Stomach (tissue), 9 donors: ENCODE results near the gene EPB41. TPM values are rescaled to one million over a fixed set of nuclear protein-coding genes. Genes with fewer than 3 reads are reported as not detected.

Experiments used
- DNase-seq, 2 donors: peaks; one replicate each; pipeline versions ENCODE4 v3.0.0 to v3.0.0-alpha.2; 2013 to 2019
- H3K27ac ChIP-seq, 5 donors: fragments of 200-600 bp in 4 of 5; sonication (generic) in 4 of 5; one replicate each; pipeline ENCODE4 v1.5.1; 2013 to 2019; ENCODE audit warnings: mild to moderate bottlenecking in 1 of 5, moderate library complexity in 1 of 5
- H3K27me3 ChIP-seq, 3 donors: fragments of 200-600 bp; sonication (generic); one replicate each; pipeline ENCODE4 v1.5.1; 2017 to 2019; ENCODE audit warnings: mixed run types in 1 of 3
- H3K36me3 ChIP-seq, 4 donors: fragments of 200-600 bp; sonication (generic); 1 replicate in 3 of 4; 2 replicates in 1 of 4; pipeline ENCODE4 v1.5.1; 2016 to 2019
- H3K4me1 ChIP-seq, 4 donors: fragments of 200-600 bp; sonication (generic); one replicate each; pipeline ENCODE4 v1.5.1; 2016 to 2019
- H3K4me3 ChIP-seq, 4 donors: fragments of 200-600 bp; sonication (generic) in 3 of 4; one replicate each; pipeline ENCODE4 v1.5.1; 2016 to 2019; ENCODE audit warnings: mild to moderate bottlenecking in 1 of 4
- H3K9me3 ChIP-seq, 4 donors: fragments of 200-600 bp; sonication (generic); one replicate each; pipeline ENCODE4 v1.5.1; 2016 to 2019
- EP300 ChIP-seq: sonication (generic); formaldehyde crosslinking; IDR thresholded peaks from one replicate; pipeline ENCODE4 v1.6.1; 2017; ENCODE audit warnings: antibody characterized with exemption
- POLR2A ChIP-seq, 4 donors: fragments of 450-650 bp; IDR thresholded peaks; one replicate each; pipeline ENCODE4 v1.6.1; 2016; ENCODE audit warnings: antibody characterized with exemption in 4 of 4, control low read depth in 2 of 4, mild to moderate bottlenecking in 1 of 4, moderate library complexity in 1 of 4
- POLR2AphosphoS5 ChIP-seq, 3 donors: sonication (generic); formaldehyde crosslinking; IDR thresholded peaks; one replicate each; pipeline ENCODE4 v1.6.1; 2016; ENCODE audit warnings: antibody characterized with exemption in 3 of 3
- WGBS, 5 donors: extraction: QIAGEN DNeasy Blood & Tissue Kit in 3 of 5; methylation state at CpG; one replicate each; pipeline versions ENCODE4 v1.1.5 to v1.1.7; 2013 to 2018; 5-methylcytosine and 5-hydroxymethylcytosine counted together
- intact Hi-C: fragments of 100-400 bp; cut with DNase I; formaldehyde crosslinking; loops from one replicate; pipeline ENCODE4 v1.15.1; 2023; ENCODE audit warnings: low total_unique reads
- polyA plus RNA-seq, 3 donors: library from polyadenylated mRNA; stranded (reverse); fragments of 200-250 nt; gene quantifications; one replicate each; pipeline ENCODE4 v1.2.3, GENCODE V29; 2013
- total RNA-seq, 5 donors: library from RNA; depleted of rRNA; stranded (reverse); fragments of >200 nt; gene quantifications; one replicate each; pipeline versions ENCODE4 v1.1.0 to v1.2.3, GENCODE V29; 2014 to 2016
- TF ChIP-seq, protein P1 (sequence below), 7 experiments: fragments of 450-650 bp in 4 of 7; fragments of 200-600 bp in 3 of 7; sonication (generic) in 3 of 7; IDR thresholded peaks; one replicate each; pipeline ENCODE4 v1.5.1; 2016 to 2019; ENCODE audit warnings: antibody characterized with exemption in 7 of 7, control low read depth in 2 of 7, mild to moderate bottlenecking in 1 of 7
- donor health status: healthy with polysubstance abuse.
- donor health status: Bipolar disorder and iron deficiency.
- donor health status: healthy.

EPB41 gene
- total and polyA plus RNA-seq, 8 donors: 6.4 to 112 (median 48.1) TPM

- no peak for TF ChIP-seq EP300
- no peak for TF ChIP-seq POLR2AphosphoS5 (IDR thresholded peaks at IDR 0.05)
- TF ChIP-seq, protein P1, sequence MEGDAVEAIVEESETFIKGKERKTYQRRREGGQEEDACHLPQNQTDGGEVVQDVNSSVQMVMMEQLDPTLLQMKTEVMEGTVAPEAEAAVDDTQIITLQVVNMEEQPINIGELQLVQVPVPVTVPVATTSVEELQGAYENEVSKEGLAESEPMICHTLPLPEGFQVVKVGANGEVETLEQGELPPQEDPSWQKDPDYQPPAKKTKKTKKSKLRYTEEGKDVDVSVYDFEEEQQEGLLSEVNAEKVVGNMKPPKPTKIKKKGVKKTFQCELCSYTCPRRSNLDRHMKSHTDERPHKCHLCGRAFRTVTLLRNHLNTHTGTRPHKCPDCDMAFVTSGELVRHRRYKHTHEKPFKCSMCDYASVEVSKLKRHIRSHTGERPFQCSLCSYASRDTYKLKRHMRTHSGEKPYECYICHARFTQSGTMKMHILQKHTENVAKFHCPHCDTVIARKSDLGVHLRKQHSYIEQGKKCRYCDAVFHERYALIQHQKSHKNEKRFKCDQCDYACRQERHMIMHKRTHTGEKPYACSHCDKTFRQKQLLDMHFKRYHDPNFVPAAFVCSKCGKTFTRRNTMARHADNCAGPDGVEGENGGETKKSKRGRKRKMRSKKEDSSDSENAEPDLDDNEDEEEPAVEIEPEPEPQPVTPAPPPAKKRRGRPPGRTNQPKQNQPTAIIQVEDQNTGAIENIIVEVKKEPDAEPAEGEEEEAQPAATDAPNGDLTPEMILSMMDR (IDR thresholded peaks at IDR 0.05): no peak
- no peak for TF ChIP-seq POLR2A (IDR thresholded peaks at IDR 0.05)
- no peaks in the 10 kb centered on the region for H3K27me3 ChIP-seq
- H3K36me3 ChIP-seq: no peaks in the 10 kb centered on the region
- 77 to 85% (median 81%) methylated on average over 2 of the region's 2 CpGs for WGBS, 5 donors
- peaks cover 12 to 23% (median 18%) of the 10 kb centered on the region in 4 donors for H3K4me1 ChIP-seq
- intact Hi-C loops: no loop called here
- H3K27ac ChIP-seq: no peak overlapping the region
- no peak overlapping the region for H3K4me3 ChIP-seq
- no peak for DNase-seq
- no peaks in the 10 kb centered on the region for H3K9me3 ChIP-seq
These were observed 3.4 kb downstream of the EPB41 start for GRCh38 chr1:28917757-28918118.

DNA sequence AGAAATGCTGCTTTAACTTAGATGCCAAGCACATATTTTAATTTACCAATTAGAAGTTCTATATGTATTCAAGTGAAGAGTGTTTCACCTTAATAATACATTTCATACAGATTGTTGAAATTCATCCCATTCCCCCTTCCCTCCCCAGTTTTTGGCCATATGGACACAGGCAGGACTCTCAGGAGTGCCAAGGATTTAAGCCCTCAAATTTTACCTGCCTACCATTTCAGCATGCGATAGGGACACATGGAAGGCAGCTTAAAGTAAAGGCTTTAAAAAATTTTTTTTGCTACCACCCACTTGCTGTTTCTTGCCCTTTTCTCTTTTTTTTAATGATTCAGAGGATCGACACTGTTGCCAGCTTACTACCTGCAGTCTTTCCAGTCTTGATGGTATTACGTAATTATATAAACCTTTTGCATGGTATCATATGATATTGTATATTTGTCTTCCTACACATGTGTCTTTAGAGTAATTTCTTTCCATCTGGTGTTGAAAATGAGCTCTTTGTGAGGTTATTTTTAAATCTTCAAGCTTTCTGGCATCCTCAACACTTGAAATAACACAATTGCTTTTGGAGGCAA lies 7.0 kb downstream of the EPB41 start:
- H3K9me3 ChIP-seq: no peaks in the 10 kb centered on the region
- no peaks in the 10 kb centered on the region for H3K36me3 ChIP-seq
- intact Hi-C loops: no loop called here
- 81 to 88% (median 85%) methylated on average over 3 of the region's 3 CpGs for WGBS, 5 donors
- peaks cover 0 to 6% (median 3%) of the 10 kb centered on the region in 4 donors for H3K4me1 ChIP-seq
- H3K4me3 ChIP-seq: no peak overlapping the region
- TF ChIP-seq, protein P1 (IDR thresholded peaks at IDR 0.05): no peak
- TF ChIP-seq POLR2AphosphoS5 (IDR thresholded peaks at IDR 0.05) (no peak), POLR2A (IDR thresholded peaks at IDR 0.05) (no peak), EP300 (no peak)
- no peaks in the 10 kb centered on the region for H3K27me3 ChIP-seq
- no peak for DNase-seq
- H3K27ac ChIP-seq: no peak overlapping the region

- Histone ChIP-seq H3K36me3 (no peaks in the 10 kb centered on the region), H3K27ac (no peak overlapping the region), H3K4me1 (peaks cover 16 to 37% (median 25%) of the 10 kb centered on the region in 4 donors), H3K27me3 (no peaks in the 10 kb centered on the region), H3K9me3 (no peaks in the 10 kb centered on the region), H3K4me3 (no peak overlapping the region)
- TF ChIP-seq POLR2A (IDR thresholded peaks at IDR 0.05): no peak
- TF ChIP-seq POLR2AphosphoS5 (IDR thresholded peaks at IDR 0.05): no peak
- TF ChIP-seq EP300: no peak
- TF ChIP-seq, protein P1 (IDR thresholded peaks at IDR 0.05): no peak
- 95 to 99% (median 98%) methylated on average over 4 of the region's 4 CpGs for WGBS, 5 donors
- intact Hi-C loops: no loop called here
- DNase-seq: no peak
These were observed 11.1 kb downstream of the EPB41 start for GRCh38 chr1:28925350-28925891.

GRCh38 chr1:28926629-28927265 lies 12.4 kb downstream of the EPB41 start:
- whole genome bisulfite sequencing, 5 donors: 13 to 29% (median 21%) methylated on average over 2 of the region's 2 CpGs
- Histone ChIP-seq H3K4me1 (peaks cover 16 to 37% (median 25%) of the 10 kb centered on the region in 4 donors), H3K4me3 (no peak overlapping the region), H3K27ac (peak overlapping the region in 4 of 5 donors; percentile 3 to 78 (median 52)), H3K9me3 (no peaks in the 10 kb centered on the region), H3K36me3 (no peaks in the 10 kb centered on the region), H3K27me3 (no peaks in the 10 kb centered on the region)
- peak in 1 of 2 donors; percentile 78 for DNase-seq
- intact Hi-C loops: no loop called here
- TF ChIP-seq EP300 (no peak), POLR2AphosphoS5 (IDR thresholded peaks at IDR 0.05) (peak in 2 of 3 donors; percentile 18 to 47)
- TF ChIP-seq, protein P1 (IDR thresholded peaks at IDR 0.05): no peak
